ENCODE results near the gene PEX3. TPM values are rescaled to one million over a fixed set of nuclear protein-coding genes. Genes with fewer than 3 reads are reported as not detected.

PEX3 gene
- total RNA-seq, 1 donor: 19.2 TPM

GRCh38 chr6:143449082-143449713, 1.4 kb upstream of the PEX3 start:
- H3K79me2 ChIP-seq (ENCODE audit: insufficient read depth, low read length): peaks cover 51% of the 10 kb centered on the region
- peak overlapping the region; percentile 95 for H2AFZ ChIP-seq (ENCODE audit: low read length)
- no peaks in the 10 kb centered on the region for H3K27me3 ChIP-seq (ENCODE audit: insufficient read depth, low read length)
- DNase-seq (ENCODE audit: insufficient read length, low spot score, missing footprints): peak; percentile 58
- peak overlapping the region; percentile 72 for H3K27ac ChIP-seq (ENCODE audit: low read depth, low read length)
- H3K4me2 ChIP-seq (ENCODE audit: insufficient read depth, low read length): peak overlapping the region; percentile 96
- H3K9me3 ChIP-seq (ENCODE audit: low read depth, low read length): no peaks in the 10 kb centered on the region
- peaks cover 19% of the 10 kb centered on the region for H3K4me1 ChIP-seq (ENCODE audit: insufficient read depth, low read length)
- no peaks in the 10 kb centered on the region for H4K20me1 ChIP-seq (ENCODE audit: insufficient read depth, low read length)
- peak overlapping the region; percentile 79 for H3K4me3 ChIP-seq (ENCODE audit: insufficient read depth, low read length)
- H3K36me3 ChIP-seq (ENCODE audit: insufficient read depth, low read length): peaks cover 4% of the 10 kb centered on the region
- no peak for TF ChIP-seq CTCF (IDR thresholded peaks at IDR 0.05; ENCODE audit: extremely low read depth, low read depth, low read length)

GRCh38 chr6:143449714-143450452, 722 bp upstream of the PEX3 start:
- H3K36me3 ChIP-seq (ENCODE audit: insufficient read depth, low read length): peaks cover 4% of the 10 kb centered on the region
- peak overlapping the region; percentile 96 for H3K4me2 ChIP-seq (ENCODE audit: insufficient read depth, low read length)
- TF ChIP-seq CTCF (IDR thresholded peaks at IDR 0.05; ENCODE audit: extremely low read depth, low read depth, low read length): no peak
- H4K20me1 ChIP-seq (ENCODE audit: insufficient read depth, low read length): no peaks in the 10 kb centered on the region
- H3K79me2 ChIP-seq (ENCODE audit: insufficient read depth, low read length): peaks cover 56% of the 10 kb centered on the region
- H3K9me3 ChIP-seq (ENCODE audit: low read depth, low read length): no peaks in the 10 kb centered on the region
- H2AFZ ChIP-seq (ENCODE audit: low read length): peak overlapping the region; percentile 95
- peak overlapping the region; percentile 79 for H3K4me3 ChIP-seq (ENCODE audit: insufficient read depth, low read length)
- H3K27ac ChIP-seq (ENCODE audit: low read depth, low read length): peak overlapping the region; percentile 72
- H3K27me3 ChIP-seq (ENCODE audit: insufficient read depth, low read length): no peaks in the 10 kb centered on the region
- H3K4me1 ChIP-seq (ENCODE audit: insufficient read depth, low read length): peaks cover 19% of the 10 kb centered on the region
- DNase-seq (ENCODE audit: insufficient read length, low spot score, missing footprints): peak; percentile 52

GRCh38 chr6:143451531-143451930, 926 bp downstream of the PEX3 start:
- Histone ChIP-seq H3K79me2 (ENCODE audit: insufficient read depth, low read length) (peaks cover 65% of the 10 kb centered on the region), H3K4me2 (ENCODE audit: insufficient read depth, low read length) (peak overlapping the region; percentile 96), H4K20me1 (ENCODE audit: insufficient read depth, low read length) (peaks cover 4% of the 10 kb centered on the region), H3K4me3 (ENCODE audit: insufficient read depth, low read length) (peak overlapping the region; percentile 79), H3K9me3 (ENCODE audit: low read depth, low read length) (no peaks in the 10 kb centered on the region), H3K36me3 (ENCODE audit: insufficient read depth, low read length) (peaks cover 4% of the 10 kb centered on the region), H3K4me1 (ENCODE audit: insufficient read depth, low read length) (peaks cover 19% of the 10 kb centered on the region), H3K27ac (ENCODE audit: low read depth, low read length) (peak overlapping the region; percentile 56), H2AFZ (ENCODE audit: low read length) (peak overlapping the region; percentile 94), H3K27me3 (ENCODE audit: insufficient read depth, low read length) (no peaks in the 10 kb centered on the region)
- peak; percentile 36 for DNase-seq (ENCODE audit: insufficient read length, low spot score, missing footprints)
- TF ChIP-seq CTCF (IDR thresholded peaks at IDR 0.05; ENCODE audit: extremely low read depth, low read depth, low read length): no peak

All from osteoblast (primary cell).